Esophagus muscularis mucosa (tissue), 4 donors: ENCODE measurements around the gene RNASE12. TPM values are rescaled to one million over a fixed set of nuclear protein-coding genes. Genes with fewer than 3 reads are reported as not detected.

Experiments
- DNase-seq: peaks from one replicate; pipeline ENCODE4 v3.0.0-alpha.2; 2017; ENCODE audit errors: extremely low spot score
- H3K27ac ChIP-seq, 4 donors: fragments of 200-600 bp; sonication (generic); replicated peaks in 1 of 4; 1 replicate in 3 of 4; 2 replicates in 1 of 4; pipeline ENCODE4 v1.5.1; 2016 to 2019; ENCODE audit warnings: mild to moderate bottlenecking in 1 of 4
- H3K27me3 ChIP-seq, 4 donors: fragments of 200-600 bp; sonication (generic); one replicate each; pipeline versions ENCODE4 v1.5.1 to v1.6.0; 2016 to 2019
- H3K36me3 ChIP-seq, 4 donors: fragments of 200-600 bp; sonication (generic); one replicate each; pipeline ENCODE4 v1.5.1; 2016 to 2019
- H3K4me1 ChIP-seq, 4 donors: fragments of 200-600 bp; sonication (generic); one replicate each; pipeline ENCODE4 v1.5.1; 2016 to 2019
- H3K4me3 ChIP-seq, 4 donors: fragments of 200-600 bp; sonication (generic); 1 replicate in 2 of 4; 2 replicates in 2 of 4; pipeline ENCODE4 v1.5.1; 2016 to 2019; ENCODE audit warnings: mild to moderate bottlenecking in 4 of 4, moderate library complexity in 1 of 4
- H3K9me3 ChIP-seq, 4 donors: fragments of 200-600 bp; sonication (generic); 1 replicate in 3 of 4; 2 replicates in 1 of 4; pipeline ENCODE4 v1.5.1; 2016 to 2019
- EP300 ChIP-seq: sonication (generic); formaldehyde crosslinking; IDR thresholded peaks from one replicate; pipeline ENCODE4 v1.6.1; 2017; ENCODE audit warnings: antibody characterized with exemption
- POLR2A ChIP-seq: fragments of 450-650 bp; IDR thresholded peaks from one replicate; pipeline ENCODE4 v1.6.1; 2017; ENCODE audit warnings: antibody characterized with exemption, moderate library complexity, mild to moderate bottlenecking, low read depth
- POLR2AphosphoS5 ChIP-seq, 2 donors: sonication (generic); formaldehyde crosslinking; IDR thresholded peaks; one replicate each; pipeline ENCODE4 v1.6.1; 2017; ENCODE audit warnings: antibody characterized with exemption in 2 of 2
- WGBS: methylation state at CpG from one replicate; pipeline ENCODE4 v1.1.5; 2018; 5-methylcytosine and 5-hydroxymethylcytosine counted together
- intact Hi-C: fragments of 100-400 bp; cut with DNase I; formaldehyde crosslinking; loops from one replicate; pipeline ENCODE4 v1.15.1; 2023
- total RNA-seq, 4 donors: library from RNA; depleted of rRNA; stranded (reverse); fragments of >200 nt; gene quantifications; one replicate each; pipeline versions ENCODE4 v1.1.0 to v1.2.1, GENCODE V29; 2016
- TF ChIP-seq, protein P1 (sequence below), 3 experiments: fragments of 200-600 bp in 2 of 3; fragments of 450-650 bp in 1 of 3; sonication (generic) in 2 of 3; IDR thresholded peaks; one replicate each; pipeline ENCODE4 v1.5.1; 2017 to 2019; ENCODE audit warnings: antibody characterized with exemption in 3 of 3, mild to moderate bottlenecking in 2 of 3, moderate library complexity in 1 of 3

Gene RNASE12
- total RNA-seq, 4 donors from 2014 or later, result not detected

DNA sequence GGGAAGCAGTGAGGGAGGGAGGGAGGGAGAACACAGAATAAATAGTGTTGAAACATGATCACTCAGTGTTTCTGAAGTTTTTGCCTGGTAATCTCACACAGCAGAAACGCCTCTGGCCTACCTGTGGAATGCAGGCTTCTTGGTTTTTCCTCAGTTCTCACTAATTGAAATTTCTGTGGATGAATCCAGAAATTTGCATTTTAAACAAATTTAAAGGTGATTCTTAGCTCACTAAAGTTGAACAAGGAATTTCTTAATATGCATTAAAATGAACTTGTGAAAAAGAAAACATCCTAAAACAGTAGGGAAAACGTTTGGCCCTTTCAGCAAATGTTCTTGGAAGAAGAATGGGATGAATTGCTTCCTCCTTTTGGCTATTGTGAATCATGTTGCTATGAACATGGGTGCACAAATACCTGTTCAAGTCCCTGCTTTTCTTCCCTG lies 31.7 kb downstream of the RNASE12 start:
- Histone ChIP-seq H3K4me1 (no peaks in the 10 kb centered on the region), H3K4me3 (no peak overlapping the region), H3K36me3 (no peaks in the 10 kb centered on the region), H3K27ac (no peak overlapping the region), H3K9me3 (no peaks in the 10 kb centered on the region), H3K27me3 (no peaks in the 10 kb centered on the region)
- WGBS, result 46% methylated on average over 2 of the region's 2 CpGs
- intact Hi-C loops, result no loop called here
- TF ChIP-seq, protein P1, sequence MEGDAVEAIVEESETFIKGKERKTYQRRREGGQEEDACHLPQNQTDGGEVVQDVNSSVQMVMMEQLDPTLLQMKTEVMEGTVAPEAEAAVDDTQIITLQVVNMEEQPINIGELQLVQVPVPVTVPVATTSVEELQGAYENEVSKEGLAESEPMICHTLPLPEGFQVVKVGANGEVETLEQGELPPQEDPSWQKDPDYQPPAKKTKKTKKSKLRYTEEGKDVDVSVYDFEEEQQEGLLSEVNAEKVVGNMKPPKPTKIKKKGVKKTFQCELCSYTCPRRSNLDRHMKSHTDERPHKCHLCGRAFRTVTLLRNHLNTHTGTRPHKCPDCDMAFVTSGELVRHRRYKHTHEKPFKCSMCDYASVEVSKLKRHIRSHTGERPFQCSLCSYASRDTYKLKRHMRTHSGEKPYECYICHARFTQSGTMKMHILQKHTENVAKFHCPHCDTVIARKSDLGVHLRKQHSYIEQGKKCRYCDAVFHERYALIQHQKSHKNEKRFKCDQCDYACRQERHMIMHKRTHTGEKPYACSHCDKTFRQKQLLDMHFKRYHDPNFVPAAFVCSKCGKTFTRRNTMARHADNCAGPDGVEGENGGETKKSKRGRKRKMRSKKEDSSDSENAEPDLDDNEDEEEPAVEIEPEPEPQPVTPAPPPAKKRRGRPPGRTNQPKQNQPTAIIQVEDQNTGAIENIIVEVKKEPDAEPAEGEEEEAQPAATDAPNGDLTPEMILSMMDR (IDR thresholded peaks at IDR 0.05), result no peak
- TF ChIP-seq POLR2AphosphoS5 (IDR thresholded peaks at IDR 0.05) (no peak), EP300 (no peak), POLR2A (no peak)
- DNase-seq, result no peak

DNA sequence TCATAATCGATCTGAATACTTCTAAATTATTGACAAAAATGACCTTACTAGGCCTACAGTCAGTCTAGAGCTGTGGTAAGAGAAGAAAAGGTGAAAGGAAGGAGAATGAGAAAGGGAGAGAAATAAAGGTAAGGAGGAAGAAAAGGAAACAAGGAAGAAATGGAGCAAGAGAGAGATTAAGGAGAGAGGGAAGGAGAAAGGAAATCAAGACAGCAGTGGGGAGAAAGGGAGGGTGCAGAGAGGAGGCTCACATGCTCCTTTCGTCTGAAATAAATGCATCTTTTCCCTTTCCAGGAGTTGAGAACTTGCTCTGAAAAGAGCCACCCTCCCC lies 34.0 kb downstream of the RNASE12 start:
- intact Hi-C loops, result no loop called here
- no peak for DNase-seq
- H3K4me1 ChIP-seq, result no peaks in the 10 kb centered on the region
- no peaks in the 10 kb centered on the region for H3K36me3 ChIP-seq
- H3K27me3 ChIP-seq, result no peaks in the 10 kb centered on the region
- TF ChIP-seq EP300 (no peak), POLR2A (no peak), POLR2AphosphoS5 (IDR thresholded peaks at IDR 0.05) (no peak)
- TF ChIP-seq, protein P1 (IDR thresholded peaks at IDR 0.05), result no peak
- no peak overlapping the region for H3K27ac ChIP-seq
- H3K4me3 ChIP-seq, result no peak overlapping the region
- no peaks in the 10 kb centered on the region for H3K9me3 ChIP-seq
- WGBS, result 46% methylated on average over 2 of the region's 2 CpGs

DNA sequence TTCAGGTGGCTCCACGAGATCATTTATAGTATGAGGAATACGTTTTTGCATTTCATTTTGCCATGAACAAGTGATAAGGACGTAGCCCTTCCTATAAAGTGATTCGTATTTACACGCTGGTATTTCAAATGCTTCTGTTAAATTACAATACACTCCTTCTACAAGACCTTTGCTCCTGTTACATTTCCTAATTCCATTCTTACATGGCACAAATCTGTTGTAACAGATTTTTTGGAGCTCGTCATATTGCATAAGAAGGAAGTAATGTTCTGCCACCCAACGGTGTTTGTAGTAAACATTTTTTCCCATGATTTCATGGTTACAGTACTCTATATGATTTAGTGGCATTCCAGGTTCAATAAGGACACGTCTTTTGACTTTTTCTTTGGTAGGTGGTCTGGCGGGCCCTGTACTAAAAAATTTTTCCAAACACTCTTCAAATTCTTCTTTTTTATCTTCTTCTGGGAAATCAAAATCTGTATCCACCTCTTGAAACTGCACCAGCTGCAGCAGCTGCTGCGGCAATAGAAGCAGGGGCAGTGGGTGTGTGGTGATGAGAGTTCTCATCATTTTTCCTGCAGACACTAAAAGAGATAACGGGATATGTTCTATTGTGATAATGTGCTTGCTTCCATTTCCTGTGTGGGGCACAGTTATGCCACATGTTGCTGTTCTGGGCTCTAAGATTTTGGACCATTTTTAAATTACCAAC lies 34.5 kb downstream of the RNASE12 start:
- Histone ChIP-seq H3K4me3 (no peak overlapping the region), H3K4me1 (no peaks in the 10 kb centered on the region), H3K9me3 (no peaks in the 10 kb centered on the region), H3K27me3 (no peaks in the 10 kb centered on the region), H3K36me3 (no peaks in the 10 kb centered on the region), H3K27ac (no peak overlapping the region)
- intact Hi-C loops, result no loop called here
- WGBS, result 69% methylated on average over 11 of the region's 11 CpGs
- TF ChIP-seq POLR2AphosphoS5 (IDR thresholded peaks at IDR 0.05) (no peak), EP300 (no peak), POLR2A (no peak)
- TF ChIP-seq, protein P1 (IDR thresholded peaks at IDR 0.05), result no peak
- no peak for DNase-seq

DNA sequence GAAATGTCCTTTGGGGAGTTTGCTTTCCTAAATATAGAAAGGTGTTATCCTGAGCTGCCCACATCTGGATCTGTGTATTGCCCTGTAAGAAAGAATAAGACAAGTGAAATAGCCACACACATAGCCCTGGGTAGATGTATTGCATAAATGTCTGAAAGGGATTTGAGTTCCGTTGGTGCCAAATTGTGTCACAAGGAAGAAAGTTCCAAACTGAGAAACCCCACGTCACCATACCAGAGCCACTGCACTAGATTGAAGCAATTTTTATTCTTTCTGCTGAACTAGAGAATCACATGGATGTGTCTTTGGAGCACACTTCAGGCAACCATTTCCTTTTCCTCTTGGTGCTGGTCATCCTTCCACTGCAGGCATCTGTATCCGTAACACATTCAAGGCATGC lies 35.3 kb downstream of the RNASE12 start:
- H3K27ac ChIP-seq, result no peak overlapping the region
- intact Hi-C loops, result no loop called here
- H3K4me1 ChIP-seq, result no peaks in the 10 kb centered on the region
- H3K36me3 ChIP-seq, result no peaks in the 10 kb centered on the region
- 85% methylated on average over 3 of the region's 3 CpGs for WGBS
- H3K27me3 ChIP-seq, result no peaks in the 10 kb centered on the region
- no peak for DNase-seq
- TF ChIP-seq POLR2A, result no peak
- TF ChIP-seq, protein P1 (IDR thresholded peaks at IDR 0.05), result no peak
- no peak for TF ChIP-seq EP300
- TF ChIP-seq POLR2AphosphoS5 (IDR thresholded peaks at IDR 0.05), result no peak
- no peak overlapping the region for H3K4me3 ChIP-seq
- H3K9me3 ChIP-seq, result no peaks in the 10 kb centered on the region

DNA sequence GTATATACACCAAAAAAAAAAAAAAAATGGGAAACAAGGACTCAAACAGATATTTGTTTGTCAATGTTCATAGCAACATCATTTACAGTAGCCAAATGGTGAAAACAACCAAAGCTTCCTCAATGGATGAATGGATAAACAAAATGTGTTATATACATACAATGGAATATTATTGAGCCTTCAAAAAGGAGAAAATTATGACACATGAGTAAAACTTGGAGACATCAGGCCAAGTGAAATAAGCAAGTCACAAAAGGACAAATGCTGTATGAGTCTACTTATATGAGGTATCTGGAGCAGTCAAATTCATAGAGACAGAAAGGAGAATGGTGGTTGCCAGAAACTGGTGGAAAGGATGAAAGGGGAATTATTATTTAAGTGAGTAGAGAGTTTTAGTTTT lies 38.2 kb downstream of the RNASE12 start:
- intact Hi-C loops, result no loop called here
- Histone ChIP-seq H3K36me3 (no peaks in the 10 kb centered on the region), H3K4me1 (no peaks in the 10 kb centered on the region), H3K27me3 (no peaks in the 10 kb centered on the region), H3K27ac (no peak overlapping the region), H3K9me3 (no peaks in the 10 kb centered on the region), H3K4me3 (no peak overlapping the region)
- DNase-seq, result no peak
- TF ChIP-seq, protein P1 (IDR thresholded peaks at IDR 0.05), result no peak
- TF ChIP-seq POLR2A (no peak), EP300 (no peak), POLR2AphosphoS5 (IDR thresholded peaks at IDR 0.05) (no peak)
